WI38 (cell line): ENCODE data around the gene CALN1.
"Not testable (repeated sequence)": the region's sequence is repeated elsewhere in the genome, so short reads cannot be mapped to it uniquely, and the experiment has no call there.

Experiments used
- H3K4me3 ChIP-seq: 2 replicates; pipeline ENCODE4 v1.5.1; 2011; ENCODE audit warnings: low read depth, mild to moderate bottlenecking, control low read depth, low read length
- CTCF ChIP-seq: IDR thresholded peaks from 2 replicates; pipeline ENCODE4 v1.5.1; 2012; ENCODE audit warnings: low read depth, mild to moderate bottlenecking, control low read depth, low read length

The CALN1 gene

GRCh38 chr7:72412121-72412618 is at the start of gene CALN1:
Gene CALN1, minus strand, starts transcription at chr7:72412338.
- H3K4me3 ChIP-seq = not testable (repeated sequence)

- H3K4me3 ChIP-seq = no peak overlapping the region
- no peak for TF ChIP-seq CTCF
Measured at GRCh38 chr7:72453471-72453870, 41.3 kb upstream of the CALN1 start.

GRCh38 chr7:72447465-72448204 is 35.5 kb upstream of the CALN1 start:
- TF ChIP-seq CTCF = no peak
- H3K4me3 ChIP-seq = no peak overlapping the region

GRCh38 chr7:72446591-72447462 is 34.7 kb upstream of the CALN1 start:
- no peak for TF ChIP-seq CTCF
- H3K4me3 ChIP-seq = no peak overlapping the region

- no peak overlapping the region for H3K4me3 ChIP-seq
- TF ChIP-seq CTCF = no peak
Measured at GRCh38 chr7:72446131-72446530, 34.0 kb upstream of the CALN1 start.

GRCh38 chr7:72445580-72445979 is 33.4 kb upstream of the CALN1 start:
- H3K4me3 ChIP-seq = no peak overlapping the region
- no peak for TF ChIP-seq CTCF

GRCh38 chr7:72445075-72445474 is 32.9 kb upstream of the CALN1 start:
- no peak for TF ChIP-seq CTCF
- no peak overlapping the region for H3K4me3 ChIP-seq
